Kidney epithelial cell (primary cell): ENCODE measurements around the gene TPRG1. TPM values are rescaled to one million over a fixed set of nuclear protein-coding genes. Genes with fewer than 3 reads are reported as not detected.

ENCODE experiments used
- DNase-seq: peaks from one replicate; pipeline ENCODE4 v3.0.0-alpha.2; 2010; ENCODE audit warnings: low read depth
- H3K27me3 ChIP-seq: 2 replicates; pipeline ENCODE4 v1.6.0; 2011; ENCODE audit warnings: low read length; ENCODE audit not compliant: control insufficient read depth, insufficient read depth
- H3K36me3 ChIP-seq: 2 replicates; pipeline ENCODE4 v1.5.1; 2011; ENCODE audit warnings: low read length; ENCODE audit not compliant: control insufficient read depth, insufficient read depth
- H3K4me3 ChIP-seq: 2 replicates; pipeline ENCODE4 v1.5.1; 2011; ENCODE audit warnings: low read depth, mild to moderate bottlenecking, control low read depth, low read length
- total RNA-seq: library from RNA; depleted of rRNA; stranded (reverse); fragments of >200 nt; gene quantifications from 2 replicates; pipeline ENCODE4 v1.2.3, GENCODE V29; 2015
- TF ChIP-seq, protein P1 (sequence below): IDR thresholded peaks from 2 replicates; pipeline ENCODE4 v1.5.1; 2011; ENCODE audit warnings: mild to moderate bottlenecking, moderate library complexity, low read length, control low read depth, inconsistent platforms; ENCODE audit not compliant: insufficient read depth, poor library complexity, severe bottlenecking

TPRG1 gene
- total RNA-seq, 1 donor from 2014 or later = 1.4 TPM

DNA sequence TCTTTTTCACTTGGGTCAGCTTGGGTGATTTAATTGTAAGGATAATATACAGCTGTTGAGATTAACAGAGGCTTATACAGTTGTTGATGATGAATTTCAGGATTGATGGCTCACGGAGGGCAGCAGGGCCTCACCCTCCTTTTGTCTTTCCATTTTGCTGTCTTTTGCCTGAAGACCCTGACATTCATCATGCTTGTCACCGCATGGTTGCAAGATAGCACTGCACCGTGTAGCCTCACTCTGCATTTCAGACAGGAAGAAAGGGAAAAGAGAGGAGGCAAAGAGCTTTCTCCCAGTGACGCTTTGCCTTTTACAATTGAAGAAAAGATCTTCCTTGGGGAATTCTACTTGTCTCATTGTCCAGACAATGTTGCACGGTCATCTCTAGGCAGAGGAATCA is 115.1 kb downstream of the TPRG1 start:
- TF ChIP-seq, protein P1, sequence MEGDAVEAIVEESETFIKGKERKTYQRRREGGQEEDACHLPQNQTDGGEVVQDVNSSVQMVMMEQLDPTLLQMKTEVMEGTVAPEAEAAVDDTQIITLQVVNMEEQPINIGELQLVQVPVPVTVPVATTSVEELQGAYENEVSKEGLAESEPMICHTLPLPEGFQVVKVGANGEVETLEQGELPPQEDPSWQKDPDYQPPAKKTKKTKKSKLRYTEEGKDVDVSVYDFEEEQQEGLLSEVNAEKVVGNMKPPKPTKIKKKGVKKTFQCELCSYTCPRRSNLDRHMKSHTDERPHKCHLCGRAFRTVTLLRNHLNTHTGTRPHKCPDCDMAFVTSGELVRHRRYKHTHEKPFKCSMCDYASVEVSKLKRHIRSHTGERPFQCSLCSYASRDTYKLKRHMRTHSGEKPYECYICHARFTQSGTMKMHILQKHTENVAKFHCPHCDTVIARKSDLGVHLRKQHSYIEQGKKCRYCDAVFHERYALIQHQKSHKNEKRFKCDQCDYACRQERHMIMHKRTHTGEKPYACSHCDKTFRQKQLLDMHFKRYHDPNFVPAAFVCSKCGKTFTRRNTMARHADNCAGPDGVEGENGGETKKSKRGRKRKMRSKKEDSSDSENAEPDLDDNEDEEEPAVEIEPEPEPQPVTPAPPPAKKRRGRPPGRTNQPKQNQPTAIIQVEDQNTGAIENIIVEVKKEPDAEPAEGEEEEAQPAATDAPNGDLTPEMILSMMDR = no peak
- Histone ChIP-seq H3K27me3 (no peaks in the 10 kb centered on the region), H3K4me3 (no peak overlapping the region), H3K36me3 (no peaks in the 10 kb centered on the region)
- DNase-seq = no peak

DNA sequence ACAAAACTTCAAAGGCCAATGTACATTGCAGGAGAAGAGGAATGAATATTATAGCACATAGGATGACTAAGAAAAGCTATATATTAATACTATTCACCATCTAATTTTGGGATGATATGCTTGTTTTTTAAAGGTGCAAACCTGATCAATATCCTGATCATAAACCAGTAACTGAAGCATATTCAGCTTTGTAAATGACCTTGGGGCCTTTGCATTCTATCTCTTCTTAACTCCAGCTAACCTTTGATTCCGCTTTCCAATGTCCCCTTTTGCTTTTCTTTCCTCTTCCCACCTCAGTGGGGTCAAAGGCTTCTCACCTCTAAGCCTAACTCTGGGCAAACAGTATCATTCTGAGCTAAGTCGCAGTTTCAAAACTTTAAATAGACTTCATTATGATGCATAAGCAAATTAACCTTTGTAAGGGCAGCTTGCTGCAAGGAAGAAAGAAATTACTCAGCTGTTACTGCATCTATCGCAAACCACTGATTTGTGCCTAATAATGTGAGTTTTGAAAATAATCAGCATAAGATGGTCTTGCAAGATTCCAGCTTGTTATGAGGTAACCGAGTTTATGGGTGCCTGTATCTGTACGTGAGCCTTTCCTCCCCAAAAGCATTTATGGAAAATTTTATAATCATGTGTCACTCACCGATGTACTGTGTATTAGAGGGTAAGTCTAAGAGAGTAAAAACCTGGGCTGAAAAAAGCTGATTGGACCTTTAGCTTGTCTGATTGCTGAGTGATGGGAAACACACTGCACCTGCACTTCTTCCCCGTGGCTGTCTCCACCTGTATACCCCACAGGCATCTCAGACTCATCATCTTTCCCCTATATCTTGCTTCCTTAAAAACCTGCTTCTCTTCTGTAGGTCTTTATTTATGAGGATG is 116.8 kb downstream of the TPRG1 start:
- H3K27me3 ChIP-seq = peaks cover 6% of the 10 kb centered on the region
- H3K36me3 ChIP-seq = no peaks in the 10 kb centered on the region
- no peak overlapping the region for H3K4me3 ChIP-seq
- DNase-seq = no peak
- TF ChIP-seq, protein P1 = no peak

DNA sequence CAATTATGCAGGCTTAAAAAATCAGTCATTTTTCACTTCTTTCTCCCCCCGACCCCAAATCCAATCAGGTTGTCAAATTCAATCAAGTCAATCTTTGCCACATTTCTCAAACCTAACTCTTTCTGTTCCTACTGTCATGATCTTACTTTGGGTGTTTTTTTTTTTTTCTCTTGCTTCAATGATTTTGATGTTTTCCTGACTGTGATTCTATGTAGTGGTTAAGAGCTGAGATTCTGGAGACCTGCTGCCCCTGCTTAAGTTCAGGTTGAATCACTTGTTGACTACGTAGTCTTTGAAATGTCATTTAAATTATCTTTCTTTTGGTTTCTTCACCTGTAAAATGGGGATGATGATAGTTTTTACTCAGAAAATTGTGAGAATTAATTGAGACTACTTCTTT is 117.5 kb downstream of the TPRG1 start:
- Histone ChIP-seq H3K36me3 (no peaks in the 10 kb centered on the region), H3K4me3 (no peak overlapping the region), H3K27me3 (peaks cover 6% of the 10 kb centered on the region)
- DNase-seq = no peak
- TF ChIP-seq, protein P1 = no peak

DNA sequence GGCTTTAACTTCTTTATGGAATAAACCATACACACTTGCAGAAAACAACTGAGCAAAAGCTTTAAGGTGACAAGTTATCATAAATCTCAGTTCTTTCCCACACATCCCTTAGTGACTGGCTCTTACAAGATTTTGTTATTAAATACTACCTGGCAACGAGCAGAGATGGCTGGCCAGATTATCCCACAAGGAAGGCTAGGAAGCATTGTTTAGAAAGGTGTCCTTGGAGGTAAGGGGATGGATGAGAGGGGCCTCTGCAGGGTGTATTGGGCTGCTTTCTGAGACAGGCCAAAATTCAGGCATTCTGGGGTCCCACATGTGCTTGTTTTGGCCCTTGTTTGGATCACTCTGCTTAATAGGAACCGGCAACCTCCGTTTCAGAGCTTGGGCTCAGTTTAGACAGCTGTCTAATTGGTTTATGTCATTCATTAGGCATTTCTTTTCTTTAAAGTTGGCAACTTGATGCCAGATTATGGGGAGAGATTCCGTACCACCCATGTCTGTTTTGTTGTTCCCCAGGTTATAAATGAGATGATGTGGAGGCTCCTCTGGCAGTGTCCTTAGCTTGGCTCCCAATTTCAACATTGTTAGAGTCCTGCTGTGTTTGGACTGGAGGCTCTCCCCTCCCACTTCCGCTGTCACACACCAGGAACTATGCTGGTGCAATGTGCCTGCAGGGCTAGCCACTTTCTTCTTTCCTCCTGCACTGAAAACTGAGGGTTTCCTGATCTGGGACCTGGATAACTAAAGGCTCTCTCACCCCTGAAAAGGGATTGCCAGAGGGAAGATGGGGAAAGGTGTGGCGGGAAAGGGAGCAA is 121.1 kb downstream of the TPRG1 start:
- TF ChIP-seq, protein P1 = no peak
- no peaks in the 10 kb centered on the region for H3K36me3 ChIP-seq
- no peak overlapping the region for H3K4me3 ChIP-seq
- no peak for DNase-seq
- H3K27me3 ChIP-seq = peaks cover 6% of the 10 kb centered on the region

DNA sequence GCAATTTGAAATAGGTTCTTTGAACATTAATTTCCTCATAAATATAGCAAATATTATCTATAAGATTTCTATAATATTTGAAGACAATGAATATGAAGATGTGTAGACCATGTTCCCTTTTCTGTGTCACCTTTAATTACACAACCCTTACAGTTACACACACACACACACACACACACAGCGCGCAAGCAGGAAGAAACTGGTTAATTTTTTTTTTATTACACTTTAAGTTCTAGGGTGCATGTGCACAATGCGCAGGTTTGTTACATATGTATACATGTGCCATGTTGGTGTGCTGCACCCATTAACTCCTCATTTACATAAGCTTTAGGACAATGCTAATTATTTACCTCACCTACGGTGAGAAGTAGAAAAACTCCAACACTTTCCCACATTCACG is 122.9 kb downstream of the TPRG1 start:
- Histone ChIP-seq H3K4me3 (no peak overlapping the region), H3K36me3 (no peaks in the 10 kb centered on the region), H3K27me3 (peaks cover 6% of the 10 kb centered on the region)
- TF ChIP-seq, protein P1 = no peak
- no peak for DNase-seq
